NCI-H1092 (cell line): ENCODE results near the gene ABR.
"Not testable (repeated sequence)": the region's sequence is repeated elsewhere in the genome, so short reads cannot be mapped to it uniquely, and the experiment has no call there.

Experiments
- DNase-seq: peaks from one replicate; lab custom pipeline; 2025; lab: John Stamatoyannopoulos, UW

ABR gene

DNA sequence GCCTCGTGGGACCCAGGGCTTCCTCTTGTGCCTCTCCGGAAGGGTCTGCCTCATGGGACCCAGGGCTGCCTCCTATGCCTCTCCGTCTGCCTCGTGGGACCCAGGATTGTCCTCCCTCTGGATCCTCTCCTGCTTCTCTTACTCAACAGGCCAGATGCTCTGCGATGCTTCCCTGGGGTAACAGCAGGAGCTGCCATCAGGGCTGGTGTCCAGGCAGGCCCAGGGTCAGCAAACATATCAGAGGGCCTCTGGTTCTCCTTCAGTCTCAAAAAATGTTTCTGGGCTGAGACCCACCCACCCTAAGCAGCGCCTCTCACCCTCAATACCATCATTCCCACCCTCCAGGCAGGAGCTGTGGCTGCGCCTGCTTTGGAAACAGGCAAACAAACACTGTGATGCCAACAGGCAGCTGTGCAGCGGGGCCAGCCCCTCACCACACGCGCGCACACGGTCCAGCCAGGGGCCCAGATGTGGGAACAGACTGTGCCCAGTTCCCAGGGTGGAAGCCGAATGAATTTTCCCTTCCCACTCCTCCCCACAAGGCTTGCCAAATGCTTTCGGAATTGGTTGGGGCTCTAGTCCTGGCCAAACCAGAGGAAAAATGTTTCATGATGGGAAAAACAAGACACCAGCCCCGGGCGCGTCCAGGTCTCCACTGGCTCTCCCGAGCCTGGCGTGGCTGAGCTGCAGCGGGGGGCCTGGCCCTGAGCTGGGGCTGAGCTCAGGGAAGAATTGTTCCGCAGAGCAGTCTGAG is 171.6 kb downstream of the ABR start:
- no peak for DNase-seq

GRCh38 chr17:1007310-1008007 is 172.3 kb downstream of the ABR start:
- DNase-seq = no peak

DNA sequence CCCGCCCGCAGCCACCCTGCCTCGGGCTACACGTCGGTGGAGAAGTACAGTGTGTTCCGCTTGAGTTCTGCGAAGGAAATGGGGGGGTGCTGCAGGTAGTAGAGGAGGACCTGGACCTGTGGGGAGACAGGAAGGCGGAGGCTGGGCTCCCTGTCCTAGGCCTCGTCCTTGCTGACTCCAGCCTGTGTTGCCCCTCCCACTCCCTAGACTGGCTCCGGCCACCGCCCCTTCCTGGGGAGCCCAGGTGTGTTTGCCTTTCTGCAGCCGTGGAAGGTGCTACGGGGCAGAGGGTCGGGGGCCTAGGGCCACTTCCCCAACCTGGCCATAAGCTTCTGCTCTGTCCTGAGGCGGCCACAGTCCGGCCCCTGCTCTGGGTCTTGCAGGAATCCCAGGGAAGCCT is 173.7 kb downstream of the ABR start:
- DNase-seq = no peak

- DNase-seq = peak; percentile 37
Observed at GRCh38 chr17:1005361-1005946, 174.3 kb downstream of the ABR start.

- DNase-seq = no peak
Observed at GRCh38 chr17:1004769-1005295, 174.9 kb downstream of the ABR start.

- no peak for DNase-seq
Observed at GRCh38 chr17:1003972-1004768, 175.6 kb downstream of the ABR start.

- DNase-seq = no peak
Observed at GRCh38 chr17:1003633-1003971, 176.2 kb downstream of the ABR start.

- peak; percentile 51 for DNase-seq
Observed at GRCh38 chr17:1002771-1003555, 176.8 kb downstream of the ABR start.

GRCh38 chr17:1002412-1002753 is 177.4 kb downstream of the ABR start:
- DNase-seq = no peak

- no peak for DNase-seq
Observed at GRCh38 chr17:1001640-1002411, 178.0 kb downstream of the ABR start.

DNA sequence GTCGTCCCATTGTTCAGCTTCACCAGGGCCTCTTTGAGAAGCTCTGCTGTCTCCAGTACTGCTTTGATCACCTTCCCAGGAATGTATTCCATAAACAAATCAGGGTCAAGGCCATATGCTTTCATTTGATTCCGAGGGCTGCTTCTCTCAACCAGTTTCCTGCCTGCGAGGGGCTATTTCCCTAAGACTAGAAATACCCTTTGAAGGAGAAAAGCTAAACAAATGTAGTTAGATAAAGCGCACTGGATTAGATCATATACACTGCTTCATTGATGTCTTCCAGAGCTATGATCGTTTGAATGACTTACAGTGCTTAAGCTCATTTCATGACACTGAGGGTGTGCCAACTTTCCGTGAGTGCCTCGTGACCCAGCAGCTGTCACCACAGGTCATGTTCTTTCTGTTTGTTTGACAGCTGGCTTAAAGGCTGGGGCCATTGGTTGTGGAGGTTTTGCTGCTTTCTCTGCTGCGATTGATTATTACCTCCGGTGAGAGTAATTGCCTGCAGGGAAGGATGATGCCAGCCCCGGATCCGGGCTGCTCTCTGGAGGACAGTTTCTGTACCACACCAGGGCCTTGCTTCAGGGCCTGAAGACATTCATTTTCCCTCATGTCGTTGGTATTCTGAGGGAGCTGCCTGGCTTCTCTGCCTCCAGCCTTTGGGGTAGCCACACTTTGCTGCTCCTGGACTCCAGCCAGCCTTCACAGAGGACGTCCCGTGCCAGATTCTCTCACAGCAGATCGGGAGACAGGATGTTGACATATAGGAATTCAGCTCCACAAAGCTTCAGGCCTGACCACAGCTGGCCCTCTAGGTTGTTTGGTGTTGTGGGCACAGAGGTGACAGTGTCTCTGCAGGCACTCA is 179.0 kb downstream of the ABR start:
- no peak for DNase-seq

DNA sequence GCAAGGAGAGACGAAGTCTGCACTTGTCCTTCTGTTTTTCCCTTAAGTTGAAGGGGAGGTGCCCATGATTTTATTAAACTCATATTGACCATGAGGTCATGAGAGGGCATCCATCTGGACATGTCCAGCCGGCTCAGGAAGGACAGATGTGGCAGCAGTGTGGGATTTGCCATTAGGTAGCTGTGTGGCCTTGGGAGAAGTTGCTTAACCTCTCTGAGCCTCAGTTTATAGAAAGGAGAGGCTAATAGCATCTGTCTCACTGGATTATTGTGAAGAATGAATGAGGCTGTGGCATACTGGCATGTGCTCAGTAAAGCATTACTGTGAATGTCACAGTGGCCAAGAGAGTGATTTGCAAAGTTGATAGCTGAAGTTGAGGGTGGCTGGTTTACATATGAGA is 181.7 kb downstream of the ABR start:
- no peak for DNase-seq

- peak; percentile 90 for DNase-seq
Observed at GRCh38 chr17:996554-997344, 183.0 kb downstream of the ABR start, which contains the start of gene TIMM22. TSS of gene TIMM22 (plus strand) at chr17:997129. CDS start at chr17:997143, 14 bp downstream.

- DNase-seq = not testable (repeated sequence)
Observed at GRCh38 chr17:995324-995723, 184.5 kb downstream of the ABR start.

DNA sequence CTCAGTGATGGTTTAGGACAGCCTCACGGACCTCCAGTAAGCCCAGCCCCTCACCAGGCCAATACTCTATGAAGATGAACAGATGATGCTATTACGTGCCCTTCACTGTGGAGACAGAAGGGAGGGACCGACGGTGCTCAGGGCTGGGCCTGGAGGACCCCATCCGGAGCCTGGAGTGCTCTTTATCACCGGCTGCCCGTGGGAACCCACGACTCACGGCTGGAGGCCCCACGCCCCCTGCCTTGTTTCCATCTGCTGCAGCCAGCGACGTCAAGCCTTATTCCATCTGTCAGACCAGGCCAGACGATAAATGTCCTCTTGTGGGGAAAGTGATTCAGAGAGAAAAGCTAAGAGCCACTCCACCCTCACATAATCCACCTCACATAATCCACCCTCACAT is 186.8 kb downstream of the ABR start:
- DNase-seq = no peak

GRCh38 chr17:988561-988960 is 191.2 kb downstream of the ABR start:
- no peak for DNase-seq

DNA sequence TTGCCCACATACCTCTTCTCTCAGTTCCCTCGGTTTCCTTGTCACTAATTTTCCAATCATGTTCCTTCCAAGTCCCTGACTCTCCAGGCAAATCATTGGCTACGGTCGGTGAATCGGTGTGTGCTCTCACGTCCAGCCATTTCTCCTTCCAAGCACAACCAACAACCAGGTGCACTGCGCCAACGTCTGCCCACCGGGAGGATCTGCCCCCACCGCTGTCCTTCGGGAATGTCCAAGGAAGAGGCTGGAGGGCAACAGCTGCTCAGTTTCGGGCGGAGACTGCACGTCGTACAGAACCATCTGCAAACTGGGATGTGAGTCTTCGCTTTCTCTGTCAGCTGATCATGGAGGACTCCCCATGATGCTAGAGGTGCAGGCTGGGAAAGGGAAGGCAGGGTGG is 191.8 kb downstream of the ABR start:
- no peak for DNase-seq

DNA sequence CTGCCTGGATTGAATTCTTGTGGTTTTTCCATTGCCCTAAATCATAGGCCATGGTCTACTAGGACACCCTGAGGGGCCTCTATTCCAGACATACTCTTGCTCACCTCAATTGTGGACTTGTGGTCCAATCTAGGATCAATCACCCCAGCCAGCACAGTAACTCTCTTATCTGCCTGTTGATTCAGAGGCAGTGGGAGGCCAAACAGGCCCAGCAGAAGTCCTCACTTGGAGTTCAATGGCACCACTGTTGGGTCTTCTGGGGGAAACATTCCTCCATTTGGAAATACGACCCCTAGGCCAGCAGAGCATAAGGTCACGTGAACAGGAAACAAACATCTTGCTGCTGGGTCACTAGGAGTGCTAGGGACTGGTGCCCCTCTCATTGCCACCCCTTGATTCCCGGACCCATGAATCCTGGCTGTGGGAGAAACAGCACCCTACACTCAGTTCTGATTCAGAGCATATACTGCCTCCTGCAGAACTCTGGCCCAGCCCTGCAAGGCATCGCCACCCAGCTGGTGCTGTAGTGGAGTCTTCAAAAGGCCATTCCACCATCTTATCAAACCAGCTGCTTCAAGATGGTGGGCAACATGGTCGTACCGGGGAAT is 193.4 kb downstream of the ABR start:
- DNase-seq = no peak

DNA sequence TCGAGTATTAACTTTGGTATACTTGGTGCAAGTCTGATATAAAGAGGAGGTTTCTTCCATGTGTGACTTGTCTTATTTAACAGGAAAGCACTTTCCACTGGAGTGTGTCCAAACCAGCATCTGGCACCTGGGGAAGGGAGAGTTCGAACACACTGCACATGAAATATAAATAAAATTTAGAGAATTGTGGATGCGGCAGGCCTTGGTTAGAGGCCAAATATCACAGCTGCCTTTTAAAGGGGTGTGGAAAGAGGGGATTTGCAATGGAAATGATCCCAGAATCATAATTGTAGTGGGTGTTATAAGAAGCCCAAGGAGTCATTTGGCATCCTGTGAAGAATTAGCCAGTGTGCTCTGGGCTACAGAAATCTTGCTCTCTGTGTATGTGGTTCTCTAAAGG is 195.9 kb downstream of the ABR start:
- DNase-seq = no peak
